HG02798 (cell line): ENCODE measurements around the gene ZNF484.
"Not testable (repeated sequence)": the region's sequence is repeated elsewhere in the genome, so short reads cannot be mapped to it uniquely, and the experiment has no call there.

ENCODE experiments used
- ATAC-seq: cut with Tn5 transposase; IDR thresholded peaks from one replicate; pipeline ENCODE4 v1.9.1; 2021; ENCODE audit warnings: mild to moderate bottlenecking; ENCODE audit not compliant: unreplicated experiment, poor library complexity

Gene ZNF484

DNA sequence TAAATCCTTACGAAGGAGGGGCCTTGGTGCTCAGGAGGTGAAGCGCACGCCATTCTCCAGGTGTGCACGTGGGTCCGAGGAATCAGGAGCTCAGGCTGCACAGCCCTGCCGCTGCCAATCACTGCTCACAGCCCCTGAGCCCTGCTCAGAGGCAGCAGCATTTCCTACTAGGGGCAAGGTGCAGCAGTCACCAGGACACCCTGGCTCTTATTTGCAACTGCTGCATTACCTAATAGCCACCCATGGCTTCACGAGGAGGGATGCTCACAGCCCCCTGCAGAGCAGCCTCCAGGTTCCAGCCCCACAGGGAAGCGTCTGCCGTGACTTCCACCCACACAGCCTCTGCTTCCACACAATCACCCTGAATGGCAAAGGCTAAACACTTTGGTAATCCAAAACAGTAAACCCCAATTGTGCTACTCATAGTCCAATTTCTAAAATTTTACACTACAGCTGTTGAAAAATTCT is 81.5 kb downstream of the ZNF484 start:
- not testable (repeated sequence) for ATAC-seq

DNA sequence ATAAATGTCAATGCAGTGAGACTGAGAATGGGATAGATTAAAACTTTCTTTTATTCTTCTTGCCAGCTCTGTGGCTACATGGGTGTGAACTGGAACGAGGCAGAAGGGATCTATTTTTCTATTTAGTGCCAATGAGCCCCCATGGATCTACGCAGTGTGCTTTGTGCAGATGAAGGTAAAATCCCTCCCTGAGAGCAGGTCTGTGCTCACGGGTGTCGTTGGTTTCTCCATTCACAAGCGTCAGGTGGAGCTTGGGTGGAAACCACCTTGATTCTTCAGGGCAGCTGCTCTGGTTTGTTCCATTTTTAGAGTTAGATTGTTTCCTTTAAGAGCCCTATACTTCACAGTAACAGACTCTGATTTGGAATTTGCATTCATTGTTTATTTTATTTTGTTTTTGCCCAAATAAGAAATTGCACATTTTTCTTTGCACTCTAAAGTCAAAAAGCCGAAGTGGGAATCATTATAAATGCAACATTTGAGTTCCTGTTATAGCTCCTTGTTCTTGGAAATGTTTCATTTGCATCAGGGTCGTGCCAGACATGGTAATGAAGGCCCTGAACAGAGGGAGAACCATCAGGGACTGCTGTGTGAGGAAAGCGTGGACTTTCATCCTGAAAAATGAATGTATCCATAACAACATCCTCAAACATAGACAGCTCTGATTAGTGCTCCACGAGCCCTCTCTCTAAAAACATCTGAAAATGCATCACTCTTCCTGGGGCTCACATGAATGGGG is 82.1 kb downstream of the ZNF484 start:
- ATAC-seq, result no peak
